Stimulated activated CD4-positive, alpha-beta T cell treated with anti-CD3 and anti-CD28 coated beads, TNF-alpha, amount 100 ng/mL, for 48 hours (primary cell): ENCODE data around the gene MXD4.

Source experiments
- DNase-seq, 3 donors: peaks; one replicate each; pipeline ENCODE4 v3.0.0-alpha.2; 2020; ENCODE audit warnings: low read depth in 3 of 3

The MXD4 gene

DNA sequence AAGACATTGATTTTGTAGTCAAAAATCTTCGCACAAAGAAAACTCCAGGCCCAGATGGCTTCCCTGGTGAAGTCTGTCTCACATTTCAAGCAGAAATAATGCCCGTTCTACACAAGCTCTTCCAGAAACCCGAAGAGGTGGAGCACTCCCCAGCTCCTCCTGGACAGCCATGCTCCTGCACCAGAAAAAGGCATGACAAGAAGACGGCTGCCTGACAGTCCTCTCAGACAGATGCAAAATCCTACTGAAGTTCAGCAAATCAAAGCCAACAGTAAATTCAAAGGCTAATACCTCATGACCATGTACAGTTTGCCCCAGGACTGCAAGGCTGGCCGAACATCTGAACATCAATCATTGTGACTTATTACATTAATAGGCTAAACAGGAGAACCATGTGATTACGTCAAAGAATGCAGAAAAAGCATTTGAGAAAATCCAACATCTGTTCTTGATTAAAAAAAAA lies 30.8 kb upstream of the MXD4 start:
- no peak for DNase-seq

DNA sequence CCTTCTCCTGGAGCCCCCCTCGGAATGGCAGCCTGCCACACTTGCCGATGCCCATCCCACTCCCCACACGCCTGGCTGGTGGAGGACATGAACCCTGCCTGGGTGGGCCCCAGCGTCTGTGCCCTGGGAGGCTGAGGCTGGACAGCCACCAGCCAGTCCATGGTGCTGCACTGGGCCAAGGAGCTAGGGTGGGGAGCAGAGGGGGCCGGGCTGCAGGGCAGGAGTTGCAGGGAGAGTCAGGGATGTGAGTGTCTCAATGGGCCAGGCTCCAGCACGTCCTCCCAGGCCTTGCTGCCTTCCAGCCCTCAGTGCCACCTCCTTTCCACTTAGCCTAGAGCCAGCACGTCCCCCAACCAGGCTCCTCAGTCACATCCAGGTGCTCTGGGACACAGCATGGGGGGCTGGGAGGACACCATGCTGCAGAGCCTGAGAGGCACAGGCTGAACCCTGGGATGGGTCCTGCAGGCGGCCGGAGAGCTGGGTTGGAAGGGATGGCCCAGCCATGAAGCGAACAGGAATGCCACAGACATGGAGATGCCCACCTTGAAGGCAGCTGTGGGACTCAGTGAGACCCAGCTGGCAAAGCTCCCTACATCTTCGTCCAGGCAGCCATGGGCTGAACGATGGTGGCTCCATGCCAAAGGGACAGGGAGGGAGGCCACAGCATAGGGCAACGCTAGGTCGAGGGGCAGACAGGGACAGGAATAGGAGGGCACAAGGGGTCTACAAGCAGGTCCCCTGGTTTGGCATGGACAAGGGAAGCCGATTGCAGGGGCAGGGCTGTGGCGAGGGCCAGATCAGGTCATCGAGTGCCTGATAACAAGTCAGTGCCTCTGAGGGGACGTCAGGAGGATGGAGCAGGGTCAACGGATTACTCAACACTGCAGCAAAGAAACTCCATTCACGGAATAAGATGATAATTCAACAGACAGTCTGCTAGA lies 30.1 kb upstream of the MXD4 start:
- DNase-seq, result no peak

DNA sequence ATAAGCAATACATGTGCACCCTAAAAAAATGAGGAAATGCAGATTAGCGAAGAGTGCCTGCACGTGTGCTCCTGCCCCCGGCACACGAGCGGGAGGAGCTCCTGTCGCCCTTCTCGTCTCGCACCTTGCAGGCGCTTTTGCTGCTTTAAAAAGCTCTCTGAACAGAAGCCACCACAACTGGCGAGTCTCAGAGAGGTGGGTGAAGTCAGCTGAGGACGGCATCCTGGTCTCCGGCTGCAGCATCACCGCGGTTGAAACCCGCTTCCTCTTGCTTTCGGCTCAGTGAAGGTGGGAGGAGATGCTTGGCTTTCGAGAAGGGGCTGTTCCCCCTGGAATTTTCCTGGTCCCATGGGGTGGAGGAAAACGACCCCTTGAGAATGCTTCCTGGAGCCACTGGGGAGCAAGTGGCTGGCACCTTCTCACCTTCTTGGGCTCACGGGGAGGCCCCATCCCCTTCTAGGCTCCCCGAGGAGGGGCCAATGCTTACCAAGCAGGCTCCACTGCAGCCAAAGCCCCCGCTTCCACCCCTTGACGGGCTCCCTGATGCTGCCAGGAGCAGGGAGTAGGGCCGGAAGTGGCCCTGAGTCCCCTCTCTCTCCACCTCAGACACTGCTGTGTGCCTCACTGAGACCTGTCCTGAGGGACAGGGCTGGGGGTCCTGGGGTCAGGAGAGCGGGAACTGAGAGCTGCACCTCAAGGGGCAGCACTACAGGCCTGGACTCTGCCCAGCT lies 29.2 kb upstream of the MXD4 start:
- peak in 2 of 3 donors; percentile 22 to 27 for DNase-seq

DNA sequence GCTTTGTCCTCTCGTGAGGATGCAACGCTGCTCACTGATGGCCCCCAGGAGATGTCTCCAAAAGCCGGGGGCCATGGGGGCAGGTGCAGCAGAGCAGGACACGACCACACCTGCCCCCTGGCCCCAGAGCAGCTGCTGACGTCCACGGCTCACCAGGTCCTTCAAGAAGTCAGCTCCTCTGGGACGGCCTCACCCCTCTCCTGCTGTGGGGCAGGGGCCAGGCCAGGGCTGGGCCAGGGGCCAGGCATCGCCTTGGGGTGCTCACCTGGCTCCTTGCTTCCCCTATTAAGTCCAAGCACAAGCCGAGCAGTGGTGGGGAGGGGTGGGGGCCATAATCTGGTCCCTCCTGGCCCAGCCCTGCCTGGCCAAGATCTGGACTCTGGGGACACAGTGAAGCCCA lies 28.6 kb upstream of the MXD4 start:
- DNase-seq, result no peak

DNA sequence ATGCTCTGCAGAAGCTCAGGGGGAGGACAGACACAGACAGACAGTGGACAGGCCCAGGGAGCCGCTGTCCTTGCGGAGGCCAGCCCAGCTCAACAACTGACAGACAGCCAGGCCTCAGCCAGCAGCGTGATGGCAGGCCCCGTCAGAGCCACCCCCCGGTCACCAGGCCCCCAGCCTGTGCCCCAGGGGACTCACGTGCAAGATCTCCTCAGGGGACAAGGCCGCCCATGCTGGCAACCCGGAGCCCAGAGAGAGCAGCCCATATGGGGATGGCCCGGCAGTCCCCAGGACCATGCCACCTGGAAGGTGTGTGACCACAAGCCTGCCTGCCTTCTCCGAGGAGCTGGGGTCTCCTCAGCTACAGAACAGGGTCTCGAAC lies 28.0 kb upstream of the MXD4 start:
- no peak for DNase-seq

DNA sequence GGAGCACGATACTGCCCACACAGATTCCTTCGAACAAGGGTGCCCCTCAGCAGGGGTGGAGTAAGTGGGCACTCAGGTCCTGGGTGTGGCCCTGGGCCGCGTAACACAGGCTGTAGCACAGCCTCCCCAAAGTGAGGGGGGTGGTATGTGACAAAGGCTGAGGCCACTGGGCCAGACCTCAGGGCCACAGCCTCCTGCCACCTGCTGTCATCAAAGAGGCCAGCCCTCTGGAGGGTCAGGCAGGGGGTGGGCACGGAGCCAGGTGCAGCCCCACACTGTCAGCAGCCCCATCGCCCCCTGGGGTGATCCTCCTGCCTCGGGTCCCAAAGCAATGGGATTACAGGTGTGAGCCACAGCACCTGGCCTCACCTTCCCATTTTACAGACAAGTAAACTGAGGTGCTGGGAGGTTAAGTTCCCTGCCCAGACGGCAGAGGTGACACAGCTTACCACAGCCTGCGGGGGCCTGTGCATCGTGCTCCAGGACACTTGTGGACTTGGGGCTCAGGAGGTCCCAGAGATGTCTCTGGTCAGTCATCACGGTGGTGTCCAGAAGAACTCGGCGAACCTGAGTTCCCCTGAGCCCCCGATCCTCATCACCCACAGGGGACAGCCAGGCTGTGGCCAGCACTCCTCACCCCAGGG lies 27.5 kb upstream of the MXD4 start:
- DNase-seq, result no peak

DNA sequence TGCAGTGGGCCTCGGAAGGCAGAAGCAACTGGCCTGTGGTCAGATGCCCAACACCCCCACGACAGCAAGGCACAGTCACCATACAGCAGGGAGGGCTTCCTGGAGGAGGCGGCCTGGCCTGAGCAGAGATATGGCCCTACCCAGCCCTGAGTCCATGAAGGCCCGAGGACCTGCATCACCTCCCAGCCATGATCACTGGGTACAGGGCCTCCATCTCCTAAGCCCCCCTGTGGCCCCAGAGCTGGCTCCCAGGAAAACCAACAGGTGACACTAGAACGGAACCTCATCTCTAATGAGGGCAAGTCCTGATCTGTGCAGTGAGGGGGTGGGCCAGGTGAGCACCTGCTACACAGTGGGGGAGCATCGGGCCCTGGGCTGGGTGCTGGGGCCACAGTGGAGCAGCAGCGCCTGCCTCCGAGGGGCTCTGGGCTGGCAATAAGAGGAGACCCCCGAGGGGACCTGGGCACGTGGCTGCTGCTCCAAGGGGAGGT lies 26.2 kb upstream of the MXD4 start:
- DNase-seq, result no peak

DNA sequence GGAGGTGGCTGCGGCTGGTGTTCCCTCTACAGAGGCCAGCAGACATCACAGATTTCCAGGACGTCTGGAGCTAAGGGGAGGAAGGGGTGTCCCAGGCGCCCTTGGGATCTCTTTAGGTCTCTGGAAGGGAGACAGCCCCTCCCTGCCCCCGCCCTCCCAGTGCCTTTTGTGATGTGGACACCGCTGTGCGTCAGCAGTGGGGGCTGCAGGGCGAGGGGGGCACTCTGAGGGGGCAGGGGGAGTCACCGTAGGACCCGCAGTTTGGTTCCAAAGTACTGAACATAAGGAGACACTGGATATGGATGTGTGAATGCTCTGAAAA lies 25.6 kb upstream of the MXD4 start:
- no peak for DNase-seq

DNA sequence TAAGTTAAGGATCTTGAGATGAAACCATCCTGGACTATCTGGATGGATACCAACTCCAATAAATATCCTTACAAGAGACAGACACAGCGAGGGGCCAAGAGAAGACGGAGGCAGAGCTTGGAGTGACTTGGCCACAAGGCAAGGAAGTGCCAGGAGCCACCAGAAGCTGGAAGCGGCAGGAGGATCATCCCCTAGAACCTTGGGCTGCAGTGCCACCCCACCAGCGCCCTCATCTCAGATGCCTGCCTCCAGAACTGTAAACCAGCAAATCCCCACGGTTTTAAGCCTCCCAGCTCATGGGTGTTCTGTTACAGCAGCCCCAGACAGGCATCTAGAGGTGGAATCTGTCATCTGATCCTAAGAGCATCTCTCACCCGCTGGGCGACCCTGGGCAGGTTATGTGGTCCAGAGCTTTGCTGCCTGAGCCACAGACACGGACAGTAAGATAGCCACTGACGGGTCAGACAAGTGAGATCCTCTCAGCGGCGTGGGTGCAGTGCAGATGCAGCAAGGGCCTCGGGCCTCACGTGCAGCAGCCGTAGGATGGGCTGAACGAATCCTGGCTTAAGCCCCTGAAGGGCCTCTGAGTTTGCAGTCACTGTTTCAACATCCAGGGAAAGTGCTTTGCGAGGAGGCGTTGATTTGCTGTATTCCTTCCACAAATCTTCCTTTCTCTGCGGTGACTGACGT lies 25.1 kb upstream of the MXD4 start:
- DNase-seq, result no peak

DNA sequence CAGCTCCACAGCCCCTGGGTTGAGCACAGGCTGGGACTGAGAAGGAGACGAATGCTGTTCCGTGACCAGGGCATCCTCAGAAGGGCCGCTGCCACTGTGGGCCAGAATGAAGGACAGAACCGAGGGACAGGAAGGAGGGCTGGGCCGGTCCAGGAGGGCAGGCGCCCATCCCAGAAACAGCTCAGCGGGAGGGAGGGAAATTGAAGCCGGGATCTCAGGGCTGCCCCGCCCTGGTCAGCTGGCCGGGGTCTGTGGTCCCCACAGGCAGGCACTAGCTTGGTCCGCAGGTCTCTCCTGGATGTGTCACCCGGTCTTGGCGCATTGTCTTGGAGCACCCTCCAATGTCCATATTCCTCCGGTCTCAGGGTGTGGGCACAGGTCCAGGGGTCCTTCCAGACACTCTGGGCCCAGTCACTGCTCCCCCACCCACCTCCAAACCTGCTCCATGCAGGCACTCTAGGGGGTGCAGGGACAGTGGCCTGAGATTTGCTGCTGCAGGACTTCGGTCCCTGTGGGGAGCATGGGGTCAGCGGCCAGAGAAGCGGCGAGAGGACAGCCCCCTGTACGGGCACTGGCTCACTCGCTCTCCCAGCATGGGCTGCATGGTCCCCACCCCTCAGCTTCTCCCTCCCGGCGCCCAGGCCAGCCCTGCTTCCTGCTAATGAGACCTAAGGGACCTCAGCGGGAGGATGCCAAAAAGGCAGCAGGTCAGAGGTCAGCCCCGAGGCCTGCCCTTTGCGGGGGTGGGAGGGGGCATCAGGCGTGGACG lies 23.9 kb upstream of the MXD4 start:
- DNase-seq, result no peak

DNA sequence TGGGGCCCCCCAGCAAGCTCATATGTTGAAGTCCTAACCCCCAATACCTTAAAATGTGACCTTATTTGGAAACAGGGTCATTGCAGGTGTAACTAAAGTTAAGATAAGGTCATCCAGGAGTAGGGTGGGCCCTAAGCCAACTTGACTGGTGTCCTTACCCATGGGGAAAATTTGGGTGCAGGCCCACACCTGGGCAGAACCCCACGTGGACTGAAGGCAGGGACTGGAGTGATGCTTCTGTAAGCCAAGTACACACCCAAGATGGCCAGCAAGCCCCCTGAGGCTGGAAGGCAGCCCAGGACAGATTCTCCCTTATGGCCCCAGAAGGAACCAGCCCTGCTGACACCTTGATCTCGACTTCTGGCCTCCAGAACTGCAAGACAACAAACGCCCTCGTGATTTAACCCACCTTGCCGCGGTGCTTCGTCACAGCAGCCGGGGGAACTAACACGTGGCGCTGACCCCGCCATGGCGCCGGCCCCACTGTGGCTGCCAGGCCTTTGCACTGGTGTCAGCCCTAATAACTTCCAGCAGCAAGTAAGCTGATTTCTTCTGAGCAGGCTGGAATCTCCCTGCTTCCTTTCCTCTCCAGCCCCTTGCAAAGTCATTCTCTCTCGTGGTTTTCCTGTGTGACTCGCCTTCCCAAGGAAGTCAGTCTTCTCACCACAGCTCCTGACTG lies 23.2 kb upstream of the MXD4 start:
- no peak for DNase-seq

DNA sequence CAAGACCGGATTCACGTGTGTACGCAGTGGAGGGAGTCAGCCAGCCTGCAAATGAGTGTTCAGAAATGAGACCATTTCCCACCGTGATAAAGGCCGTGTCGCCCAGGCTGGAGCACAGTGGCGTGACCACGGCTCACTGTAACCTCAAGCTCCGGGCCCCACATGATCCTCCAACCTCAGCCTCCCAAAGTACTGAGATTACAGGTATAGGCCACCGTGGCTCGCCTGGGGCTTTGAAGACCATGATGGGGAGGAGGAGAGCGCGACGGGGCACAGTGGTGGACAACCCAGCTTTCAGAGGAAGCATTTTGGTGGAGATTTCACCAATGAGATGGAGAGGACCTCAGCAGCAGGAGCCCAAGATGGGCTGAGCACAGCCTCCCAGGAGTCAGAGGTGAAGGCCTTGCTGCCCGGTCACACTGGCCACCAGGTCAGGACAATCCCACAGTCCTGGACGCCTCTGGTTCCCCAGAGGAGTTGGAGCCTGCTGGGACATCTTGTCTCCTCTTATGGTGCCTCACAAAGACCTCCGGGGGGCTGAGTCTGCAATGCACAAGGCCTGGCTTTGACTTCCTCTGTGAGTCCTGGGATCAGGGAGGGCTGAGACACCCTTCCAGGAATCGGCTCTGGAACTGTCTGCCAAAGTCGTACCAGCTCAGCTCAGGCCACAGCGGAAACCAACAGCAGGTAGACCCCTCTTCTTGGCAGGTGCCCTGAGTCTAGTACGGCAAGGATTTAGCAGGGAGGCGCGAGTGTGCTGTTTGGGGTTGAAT lies 22.4 kb upstream of the MXD4 start:
- no peak for DNase-seq

DNA sequence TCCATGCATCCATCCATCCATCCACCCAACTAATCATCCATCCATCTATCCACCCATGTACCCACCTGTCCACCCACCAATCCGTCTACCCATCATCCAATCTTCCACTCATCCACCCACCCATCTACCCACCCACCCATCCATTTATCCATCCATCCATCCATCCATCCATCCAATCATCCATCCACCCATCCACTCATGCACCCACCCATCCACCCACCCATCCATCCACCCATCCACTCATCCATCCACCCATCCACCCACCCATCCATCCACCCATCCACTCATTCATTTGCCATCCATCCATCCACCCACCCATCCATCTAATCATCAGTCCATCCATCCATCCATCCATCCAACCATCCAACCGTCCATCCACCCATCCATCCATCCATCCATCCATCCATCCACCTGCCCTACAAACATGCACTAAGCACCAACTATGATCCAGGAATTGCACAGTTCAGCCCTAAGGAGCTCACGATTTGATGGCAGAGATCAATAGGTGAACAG lies 21.3 kb upstream of the MXD4 start:
- DNase-seq, result no peak

DNA sequence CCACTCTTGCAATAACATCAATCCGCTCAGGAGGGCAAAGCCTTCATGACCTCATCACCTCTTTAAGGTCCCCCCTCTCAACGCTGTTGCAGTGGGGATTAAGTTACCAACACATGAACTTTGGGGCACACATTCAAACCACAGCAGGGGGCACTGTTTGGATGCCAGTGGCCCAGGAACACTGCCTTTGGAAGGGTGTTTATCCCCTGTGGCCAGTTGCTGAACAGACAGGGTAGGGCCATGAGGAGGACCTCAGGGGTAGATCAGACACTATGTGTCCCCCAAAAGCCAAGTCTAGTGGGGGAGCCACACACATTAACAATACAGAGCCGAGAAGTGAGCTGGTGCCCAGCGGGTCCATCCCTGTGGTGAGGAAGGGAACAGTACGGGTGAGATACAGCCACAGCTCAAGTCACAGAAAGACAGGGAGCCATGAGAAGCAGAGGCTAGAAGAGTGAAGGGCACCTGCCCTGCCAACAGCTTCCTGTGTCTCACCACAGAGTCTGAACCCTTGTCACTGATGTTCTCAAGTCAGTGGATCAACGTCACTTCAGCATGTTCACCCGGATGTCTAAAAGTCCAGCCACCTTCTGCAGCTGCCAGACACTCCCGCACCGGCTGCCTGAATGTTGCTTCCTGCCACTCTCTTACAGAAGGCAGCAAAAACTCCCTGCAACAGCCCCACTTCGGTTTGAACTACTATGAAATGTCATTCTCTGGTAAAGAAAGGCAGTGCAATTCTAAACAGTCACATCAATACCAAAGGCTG lies 19.9 kb upstream of the MXD4 start:
- DNase-seq, result peak in 2 of 3 donors; percentile 40 to 46

DNA sequence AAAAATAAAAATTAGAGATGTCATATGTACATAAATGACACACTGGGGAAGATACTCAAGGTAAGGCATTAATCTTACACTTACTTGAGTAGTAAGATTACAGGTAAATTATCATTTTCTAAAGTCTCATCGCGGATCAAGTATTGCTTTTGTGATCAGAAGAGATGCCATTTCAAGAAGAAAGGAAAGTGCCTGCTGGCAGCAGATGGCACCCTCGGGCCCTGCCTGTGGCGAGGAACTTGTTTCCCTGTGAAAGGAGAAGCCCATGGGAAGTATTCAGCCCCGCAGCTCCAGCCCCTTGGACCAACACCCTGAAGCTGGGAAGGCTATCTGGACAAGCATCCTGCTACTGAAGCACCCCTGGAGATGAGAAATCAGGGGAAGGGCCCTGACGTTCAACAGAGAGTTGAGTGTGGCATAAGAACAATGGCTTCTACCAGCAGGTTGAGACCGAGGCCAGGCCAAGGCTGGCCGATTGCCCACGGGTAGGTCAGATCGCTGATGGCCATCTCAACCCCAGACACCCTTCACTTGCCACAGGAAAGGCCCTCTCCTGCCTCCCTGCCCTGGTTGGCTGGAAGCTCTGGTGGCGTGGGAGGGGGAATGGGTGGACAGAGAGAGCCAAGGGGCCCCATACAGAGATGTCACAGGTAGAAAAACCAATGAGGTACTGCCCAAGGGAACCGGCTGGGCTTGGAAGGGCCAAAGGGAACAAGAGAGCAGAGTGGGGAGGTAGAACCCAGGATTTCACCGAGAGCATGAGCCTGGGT lies 18.8 kb upstream of the MXD4 start:
- no peak for DNase-seq

DNA sequence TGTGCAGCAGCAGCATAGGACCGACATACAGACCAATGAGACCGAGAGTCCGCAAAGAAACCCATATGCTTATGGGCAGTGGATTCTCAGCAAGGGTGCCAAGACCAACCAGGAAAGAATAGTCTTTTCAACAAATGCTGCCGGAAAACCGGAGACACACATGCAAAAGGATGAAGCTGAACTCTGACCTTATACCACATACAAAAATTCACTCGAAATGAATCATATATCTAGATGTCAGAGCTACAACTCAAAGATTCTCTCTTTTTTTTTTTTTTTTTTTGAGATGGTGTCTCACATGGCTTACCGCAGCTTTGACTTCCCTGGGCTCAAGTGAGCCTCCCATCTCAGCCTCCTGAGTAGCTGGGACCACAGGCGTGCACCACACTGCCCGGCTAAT lies 16.0 kb upstream of the MXD4 start:
- DNase-seq, result no peak

DNA sequence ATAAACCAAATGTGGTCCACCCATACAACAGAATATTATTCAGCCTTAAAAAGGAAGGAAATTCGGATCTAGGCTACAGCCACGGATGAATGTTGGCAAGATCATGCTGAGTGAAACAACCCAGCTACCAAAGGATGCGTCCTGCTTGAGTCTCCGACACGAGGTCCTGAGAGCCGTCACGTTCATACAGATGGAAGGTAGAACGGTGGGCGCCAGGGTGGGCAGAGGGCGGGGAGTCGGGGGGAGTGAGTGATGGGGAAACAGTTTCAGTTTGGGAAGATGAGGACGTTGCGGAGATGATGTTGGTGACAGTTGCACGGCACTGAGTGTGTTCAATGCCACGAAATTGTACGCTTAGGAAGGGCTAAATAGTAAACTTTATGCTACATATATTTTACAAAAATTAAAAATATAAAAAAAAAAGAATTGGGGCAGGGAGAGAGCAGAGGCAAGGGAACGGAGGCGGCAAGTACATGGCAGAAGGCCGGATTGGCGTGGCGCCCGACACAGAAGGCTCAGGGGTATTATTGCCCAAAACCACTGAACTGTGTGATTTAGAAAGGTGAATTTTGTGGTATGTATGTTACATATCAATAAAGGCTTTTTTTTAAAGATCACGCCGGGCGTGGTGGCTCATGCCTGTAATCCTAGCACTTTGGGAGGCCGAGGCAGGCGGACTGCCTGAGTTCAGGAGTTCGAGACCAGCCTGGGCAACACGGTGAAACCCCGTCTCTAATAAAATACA lies 14.8 kb upstream of the MXD4 start:
- no peak for DNase-seq
